IMR-90 (cell line): ENCODE data around the gene AMN. TPM values are rescaled to one million over a fixed set of nuclear protein-coding genes. Genes with fewer than 3 reads are reported as not detected.

Experiments used
- ATAC-seq: fragments of 200-7000 bp; cut with Tn5 transposase; 2 replicates; pipeline ENCODE4 v1.9.1; 2020; ENCODE audit warnings: low read depth, mild to moderate bottlenecking, moderate library complexity
- BruUV-seq: library from RNA; stranded (reverse); fragments of 400-500 nt; replicated peaks from 2 replicates; lab custom pipeline; 2021; lab: Mats Ljungman, UMichigan
- CTCF ChIA-PET: fragments of 300-600 bp; formaldehyde crosslinking; extraction: SDS; loops from one replicate; lab custom pipeline; 2021; ENCODE audit warnings: antibody characterized with exemption; lab: Yijun Ruan, JAX
- POLR2A ChIA-PET: fragments of 300-600 bp; sonication (Branson Sonifier 250); formaldehyde crosslinking; loops from one replicate; lab custom pipeline; 2022; ENCODE audit warnings: antibody characterized with exemption; ENCODE audit not compliant: unreplicated experiment; lab: Charles Lee
- DNase-seq: peaks from one replicate; pipeline ENCODE4 v3.0.0; 2013
- H2AFZ ChIP-seq: replicated peaks from 2 replicates; pipeline ENCODE3; 2013; ENCODE audit warnings: low read length, mild to moderate bottlenecking; ENCODE audit not compliant: poor library complexity
- H2AK5ac ChIP-seq: 2 replicates; pipeline ENCODE4 v1.6.1; 2013; ENCODE audit warnings: low read depth, low read length, inconsistent platforms
- H2AK9ac ChIP-seq: replicated peaks from 2 replicates; pipeline ENCODE3; 2013; ENCODE audit warnings: mild to moderate bottlenecking, low read depth, low read length, moderate library complexity; ENCODE audit not compliant: poor library complexity
- H2BK120ac ChIP-seq: 2 replicates; pipeline ENCODE4 v1.6.1; 2013; ENCODE audit warnings: low read depth, low read length, inconsistent platforms
- H2BK15ac ChIP-seq: 3 replicates; pipeline ENCODE4 v1.6.1; 2013; ENCODE audit warnings: low read depth, low read length, inconsistent platforms
- H2BK20ac ChIP-seq: 2 replicates; pipeline ENCODE4 v1.6.1; 2013; ENCODE audit warnings: low read depth, mild to moderate bottlenecking, inconsistent platforms, low read length, moderate library complexity
- H2BK5ac ChIP-seq: 2 replicates; pipeline ENCODE4 v1.6.1; 2013; ENCODE audit warnings: mild to moderate bottlenecking, low read depth, low read length, inconsistent platforms; ENCODE audit not compliant: poor library complexity, severe bottlenecking
- H3K14ac ChIP-seq: replicated peaks from 2 replicates; pipeline ENCODE4 v1.6.1; 2013; ENCODE audit warnings: low read depth, low read length, inconsistent platforms
- H3K18ac ChIP-seq: 2 replicates; pipeline ENCODE4 v1.6.1; 2013; ENCODE audit warnings: low read depth, low read length, control low read depth
- H3K23ac ChIP-seq: 2 replicates; pipeline ENCODE4 v1.6.1; 2013; ENCODE audit warnings: low read depth, low read length, inconsistent platforms
- H3K27ac ChIP-seq: 2 replicates; pipeline ENCODE4 v1.5.1; 2013; ENCODE audit warnings: mild to moderate bottlenecking, control low read depth, low read length; ENCODE audit not compliant: insufficient read depth
- H3K27me3 ChIP-seq: 2 replicates; pipeline ENCODE4 v1.6.1; 2013; ENCODE audit warnings: low read length; ENCODE audit not compliant: control insufficient read depth, insufficient read depth
- H3K36me3 ChIP-seq: 2 replicates; pipeline ENCODE4 v1.6.1; 2013; ENCODE audit warnings: low read length, mixed read lengths; ENCODE audit not compliant: control insufficient read depth, insufficient read depth
- H3K4ac ChIP-seq: 2 replicates; pipeline ENCODE4 v1.6.1; 2013; ENCODE audit warnings: low read depth, low read length, inconsistent platforms
- H3K4me1 ChIP-seq: 2 replicates; pipeline ENCODE4 v1.6.1; 2013; ENCODE audit warnings: low read length, mixed read lengths; ENCODE audit not compliant: control insufficient read depth, insufficient read depth
- H3K4me2 ChIP-seq: 2 replicates; pipeline ENCODE4 v1.6.1; 2013; ENCODE audit warnings: low read depth, mild to moderate bottlenecking, control low read depth, low read length, moderate library complexity
- H3K4me3 ChIP-seq: 2 replicates; pipeline ENCODE4 v1.5.1; 2013; ENCODE audit warnings: low read depth, mild to moderate bottlenecking, control low read depth, low read length, moderate library complexity; ENCODE audit not compliant: insufficient read depth
- H3K56ac ChIP-seq: 2 replicates; pipeline ENCODE4 v1.6.1; 2013; ENCODE audit warnings: low read length, inconsistent platforms; ENCODE audit not compliant: insufficient read depth; ENCODE audit errors: extremely low read depth
- H3K79me1 ChIP-seq, 2 experiments: 2 replicates each; pipeline ENCODE4 v1.6.1; 2013; ENCODE audit warnings: low read length in 2 of 2, inconsistent platforms in 1 of 2, low read depth in 1 of 2
- H3K9ac ChIP-seq: 2 replicates; pipeline ENCODE4 v1.6.1; 2013; ENCODE audit warnings: low read depth, low read length, control low read depth
- H3K9me1 ChIP-seq: 2 replicates; pipeline ENCODE4 v1.6.1; 2013; ENCODE audit warnings: low read length, inconsistent platforms; ENCODE audit not compliant: insufficient read depth
- H3K9me3 ChIP-seq: 2 replicates; pipeline ENCODE4 v1.6.1; 2013; ENCODE audit warnings: low read length; ENCODE audit not compliant: control insufficient read depth, insufficient read depth
- H4K20me1 ChIP-seq: 2 replicates; pipeline ENCODE4 v1.6.1; 2013; ENCODE audit warnings: low read length, inconsistent platforms; ENCODE audit not compliant: insufficient read depth
- H4K5ac ChIP-seq: 2 replicates; pipeline ENCODE4 v1.6.1; 2013; ENCODE audit warnings: mild to moderate bottlenecking, low read depth, low read length, control low read depth
- H4K8ac ChIP-seq, 2 experiments: 2 replicates each; pipeline ENCODE4 v1.6.1; 2013; ENCODE audit warnings: low read depth in 2 of 2, low read length in 2 of 2, control low read depth in 1 of 2, inconsistent platforms in 1 of 2
- H4K91ac ChIP-seq: 2 replicates; pipeline ENCODE4 v1.6.1; 2013; ENCODE audit warnings: low read depth, low read length, inconsistent platforms; ENCODE audit not compliant: insufficient read depth
- BHLHE40 ChIP-seq: fragments of 150-350 bp; IDR thresholded peaks from 2 replicates; pipeline ENCODE4 v1.6.1; 2016; ENCODE audit warnings: mild to moderate bottlenecking, low read depth, low read length
- CEBPB ChIP-seq: IDR thresholded peaks from 2 replicates; pipeline ENCODE4 v1.6.1; 2012; ENCODE audit warnings: low read depth, low read length, improper control_type of control experiment
- CHD1 ChIP-seq: IDR thresholded peaks from 2 replicates; pipeline ENCODE4 v1.6.1; 2012; ENCODE audit warnings: low read depth, low read length, improper control_type of control experiment
- FOS ChIP-seq: fragments of 150-350 bp; IDR thresholded peaks from 2 replicates; pipeline ENCODE4 v1.6.1; 2016; ENCODE audit warnings: low read depth, low read length
- MAFK ChIP-seq: IDR thresholded peaks from 2 replicates; pipeline ENCODE4 v1.6.1; 2012; ENCODE audit warnings: low read depth, low read length, improper control_type of control experiment
- MAZ ChIP-seq: IDR thresholded peaks from 2 replicates; pipeline ENCODE4 v1.6.1; 2012; ENCODE audit warnings: low read depth, mild to moderate bottlenecking, low read length, improper control_type of control experiment, moderate library complexity, borderline replicate concordance
- MXI1 ChIP-seq: IDR thresholded peaks from 2 replicates; pipeline ENCODE4 v1.6.1; 2012; ENCODE audit warnings: low read depth, mild to moderate bottlenecking, low read length, moderate library complexity, borderline replicate concordance
- NFE2L2 ChIP-seq: fragments of 150-350 bp; IDR thresholded peaks from 2 replicates; pipeline ENCODE4 v1.6.1; 2016; ENCODE audit warnings: low read depth, mild to moderate bottlenecking, low read length
- POLR2A ChIP-seq: IDR thresholded peaks from 2 replicates; pipeline ENCODE4 v1.6.1; 2012; ENCODE audit warnings: mild to moderate bottlenecking, low read depth, low read length
- RAD21 ChIP-seq: IDR thresholded peaks from 2 replicates; pipeline ENCODE4 v1.6.1; 2012; ENCODE audit warnings: low read length, improper control_type of control experiment
- RCOR1 ChIP-seq: IDR thresholded peaks from 2 replicates; pipeline ENCODE4 v1.6.1; 2012; ENCODE audit warnings: mild to moderate bottlenecking, low read length, improper control_type of control experiment; ENCODE audit not compliant: insufficient replicate concordance
- RFX5 ChIP-seq: IDR thresholded peaks from 2 replicates; pipeline ENCODE4 v1.8.0; 2012; ENCODE audit warnings: low read depth, mild to moderate bottlenecking, low read length, moderate library complexity
- SMC3 ChIP-seq: fragments of 150-350 bp; IDR thresholded peaks from 2 replicates; pipeline ENCODE4 v1.6.1; 2016; ENCODE audit warnings: low read depth, mild to moderate bottlenecking, antibody characterized with exemption, low read length, moderate library complexity
- WGBS, 2 experiments: methylation state at CpG; one replicate each; pipeline versions ENCODE4 v1.1.5 to v1.1.7; 2013; ENCODE audit warnings: missing lambda C conversion rate in 2 of 2; ENCODE audit not compliant: insufficient read length in 1 of 2; ENCODE audit errors: extremely low coverage in 2 of 2; 5-methylcytosine and 5-hydroxymethylcytosine counted together
- dilution Hi-C: fragments of 300-500 bp; cut with HindIII; formaldehyde crosslinking; loops from one replicate; pipeline ENCODE4 v1.14.3; 2018; ENCODE audit warnings: low sequenced_read_pairs; ENCODE audit not compliant: unreplicated experiment
- in situ Hi-C: fragments of 300-500 bp; cut with MboI; formaldehyde crosslinking; loops from 3 replicates; pipeline ENCODE4 v1.14.3; 2019; ENCODE audit warnings: low sequenced_read_pairs, inconsistent platforms, mixed read lengths
- intact Hi-C: fragments of 100-400 bp; cut with micrococcal nuclease; formaldehyde crosslinking; loops from 2 replicates; pipeline ENCODE4 v1.10.0; 2022
- polyA plus RNA-seq, 3 experiments: library from polyadenylated mRNA; depleted of rRNA; stranded (reverse); fragments of >200 nt; gene quantifications; 2 replicates each; pipeline ENCODE4 v1.2.3, GENCODE V29; 2012; ENCODE audit warnings: low replicate concordance in 1 of 3
- total RNA-seq: library from RNA; depleted of rRNA; stranded (reverse); fragments of >200 nt; gene quantifications from 2 replicates; pipeline ENCODE4 v1.2.3, GENCODE V29; 2012
- TF ChIP-seq, protein P1 (sequence below): fragments of 150-350 bp; IDR thresholded peaks from 2 replicates; pipeline ENCODE4 v1.6.1; 2016; ENCODE audit warnings: low read depth, mild to moderate bottlenecking, low read length, moderate library complexity, borderline replicate concordance
- TF ChIP-seq, protein P2 (sequence below): conservative IDR thresholded peaks from 2 replicates; pipeline ENCODE4 v1.5.1; 2012; ENCODE audit warnings: mild to moderate bottlenecking, low read depth, low read length, improper control_type of control experiment
- TF ChIP-seq, protein P3 (sequence below): fragments of 150-350 bp; IDR thresholded peaks from 2 replicates; pipeline ENCODE4 v1.6.1; 2017; ENCODE audit warnings: mild to moderate bottlenecking, antibody characterized with exemption, low read length, low read depth

AMN gene
- total and polyA plus RNA-seq, 2 of the 4 experiments (the other 2 are of a cell fraction), result under 0.01 to 0.24 TPM

DNA sequence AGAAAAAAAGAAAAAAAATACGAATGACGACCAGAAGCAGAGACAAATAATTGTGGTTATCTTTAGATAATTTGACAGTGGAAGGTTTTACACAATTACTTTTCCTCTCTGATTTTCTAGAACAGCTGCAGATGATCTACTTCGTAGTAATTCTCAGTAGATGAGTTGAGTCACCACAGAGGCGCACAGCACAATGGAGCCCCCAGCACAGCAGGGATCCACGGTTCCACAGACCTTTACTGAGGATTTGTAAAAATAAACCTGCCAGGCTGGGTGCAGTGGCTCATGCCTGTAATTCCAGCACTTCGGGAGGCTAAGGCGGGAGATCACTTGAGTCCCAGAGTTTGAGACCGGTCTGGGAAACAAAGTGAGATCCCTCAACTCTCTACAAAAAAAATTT lies 29.3 kb downstream of the AMN start:
- TF ChIP-seq BHLHE40 (no peak), MAZ (no peak), CEBPB (no peak), RAD21 (no peak), SMC3 (no peak), CHD1 (no peak), RCOR1 (no peak), FOS (no peak), MAFK (no peak), POLR2A (no peak), MXI1 (no peak), NFE2L2 (no peak), RFX5 (no peak)
- TF ChIP-seq, protein P1, sequence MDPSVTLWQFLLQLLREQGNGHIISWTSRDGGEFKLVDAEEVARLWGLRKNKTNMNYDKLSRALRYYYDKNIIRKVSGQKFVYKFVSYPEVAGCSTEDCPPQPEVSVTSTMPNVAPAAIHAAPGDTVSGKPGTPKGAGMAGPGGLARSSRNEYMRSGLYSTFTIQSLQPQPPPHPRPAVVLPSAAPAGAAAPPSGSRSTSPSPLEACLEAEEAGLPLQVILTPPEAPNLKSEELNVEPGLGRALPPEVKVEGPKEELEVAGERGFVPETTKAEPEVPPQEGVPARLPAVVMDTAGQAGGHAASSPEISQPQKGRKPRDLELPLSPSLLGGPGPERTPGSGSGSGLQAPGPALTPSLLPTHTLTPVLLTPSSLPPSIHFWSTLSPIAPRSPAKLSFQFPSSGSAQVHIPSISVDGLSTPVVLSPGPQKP, result no peak
- TF ChIP-seq, protein P2, sequence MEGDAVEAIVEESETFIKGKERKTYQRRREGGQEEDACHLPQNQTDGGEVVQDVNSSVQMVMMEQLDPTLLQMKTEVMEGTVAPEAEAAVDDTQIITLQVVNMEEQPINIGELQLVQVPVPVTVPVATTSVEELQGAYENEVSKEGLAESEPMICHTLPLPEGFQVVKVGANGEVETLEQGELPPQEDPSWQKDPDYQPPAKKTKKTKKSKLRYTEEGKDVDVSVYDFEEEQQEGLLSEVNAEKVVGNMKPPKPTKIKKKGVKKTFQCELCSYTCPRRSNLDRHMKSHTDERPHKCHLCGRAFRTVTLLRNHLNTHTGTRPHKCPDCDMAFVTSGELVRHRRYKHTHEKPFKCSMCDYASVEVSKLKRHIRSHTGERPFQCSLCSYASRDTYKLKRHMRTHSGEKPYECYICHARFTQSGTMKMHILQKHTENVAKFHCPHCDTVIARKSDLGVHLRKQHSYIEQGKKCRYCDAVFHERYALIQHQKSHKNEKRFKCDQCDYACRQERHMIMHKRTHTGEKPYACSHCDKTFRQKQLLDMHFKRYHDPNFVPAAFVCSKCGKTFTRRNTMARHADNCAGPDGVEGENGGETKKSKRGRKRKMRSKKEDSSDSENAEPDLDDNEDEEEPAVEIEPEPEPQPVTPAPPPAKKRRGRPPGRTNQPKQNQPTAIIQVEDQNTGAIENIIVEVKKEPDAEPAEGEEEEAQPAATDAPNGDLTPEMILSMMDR, result no peak
- TF ChIP-seq, protein P3, sequence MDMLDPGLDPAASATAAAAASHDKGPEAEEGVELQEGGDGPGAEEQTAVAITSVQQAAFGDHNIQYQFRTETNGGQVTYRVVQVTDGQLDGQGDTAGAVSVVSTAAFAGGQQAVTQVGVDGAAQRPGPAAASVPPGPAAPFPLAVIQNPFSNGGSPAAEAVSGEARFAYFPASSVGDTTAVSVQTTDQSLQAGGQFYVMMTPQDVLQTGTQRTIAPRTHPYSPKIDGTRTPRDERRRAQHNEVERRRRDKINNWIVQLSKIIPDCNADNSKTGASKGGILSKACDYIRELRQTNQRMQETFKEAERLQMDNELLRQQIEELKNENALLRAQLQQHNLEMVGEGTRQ, result no peak
- H4K20me1 ChIP-seq, result peaks cover 24% of the 10 kb centered on the region
- H3K27me3 ChIP-seq, result no peaks in the 10 kb centered on the region
- H3K9me1 ChIP-seq, result peaks cover 28% of the 10 kb centered on the region
- H3K36me3 ChIP-seq, result peaks cover 77% of the 10 kb centered on the region
- peaks cover 4 to 26% of the 10 kb centered on the region in 2 experiments; a peak in 2 of 4 replicates for H3K79me1 ChIP-seq
- no peak overlapping the region for H3K27ac ChIP-seq
- no peak overlapping the region for H2BK5ac ChIP-seq
- H4K8ac ChIP-seq, result no peak overlapping the region
- no peak overlapping the region for H3K9ac ChIP-seq
- peak; percentile 51 for ATAC-seq
- no peak overlapping the region for H2BK120ac ChIP-seq
- no peak overlapping the region for H3K4me3 ChIP-seq
- H2AK5ac ChIP-seq, result no peak overlapping the region
- no TSS peak for BruUV-seq
- no peak overlapping the region for H3K23ac ChIP-seq
- no CpG with 5 or more reads among the region's 8 CpGs for WGBS, 2 experiments
- H2AFZ ChIP-seq, result no peak overlapping the region
- CTCF ChIA-PET, result no interaction called here
- H4K5ac ChIP-seq, result no peak overlapping the region
- H3K4me1 ChIP-seq, result peaks cover 15% of the 10 kb centered on the region
- intact Hi-C loops (no loop called here), in situ Hi-C loops (no loop called here), dilution Hi-C loops (no loop called here)
- POLR2A ChIA-PET, result no interaction called here
- no peak overlapping the region for H3K18ac ChIP-seq
- H2BK15ac ChIP-seq, result no peak overlapping the region
- H3K9me3 ChIP-seq, result no peaks in the 10 kb centered on the region
- no peak overlapping the region for H4K91ac ChIP-seq
- DNase-seq, result peak; percentile 74
- H3K4me2 ChIP-seq, result no peak overlapping the region
- no peak overlapping the region for H2AK9ac ChIP-seq
- H2BK20ac ChIP-seq, result no peak overlapping the region
- no peak overlapping the region for H3K4ac ChIP-seq
- H3K56ac ChIP-seq, result no peak overlapping the region
- H3K14ac ChIP-seq, result no peak overlapping the region
